Measurements from ENCODE around the gene MLYCD.

DNA sequence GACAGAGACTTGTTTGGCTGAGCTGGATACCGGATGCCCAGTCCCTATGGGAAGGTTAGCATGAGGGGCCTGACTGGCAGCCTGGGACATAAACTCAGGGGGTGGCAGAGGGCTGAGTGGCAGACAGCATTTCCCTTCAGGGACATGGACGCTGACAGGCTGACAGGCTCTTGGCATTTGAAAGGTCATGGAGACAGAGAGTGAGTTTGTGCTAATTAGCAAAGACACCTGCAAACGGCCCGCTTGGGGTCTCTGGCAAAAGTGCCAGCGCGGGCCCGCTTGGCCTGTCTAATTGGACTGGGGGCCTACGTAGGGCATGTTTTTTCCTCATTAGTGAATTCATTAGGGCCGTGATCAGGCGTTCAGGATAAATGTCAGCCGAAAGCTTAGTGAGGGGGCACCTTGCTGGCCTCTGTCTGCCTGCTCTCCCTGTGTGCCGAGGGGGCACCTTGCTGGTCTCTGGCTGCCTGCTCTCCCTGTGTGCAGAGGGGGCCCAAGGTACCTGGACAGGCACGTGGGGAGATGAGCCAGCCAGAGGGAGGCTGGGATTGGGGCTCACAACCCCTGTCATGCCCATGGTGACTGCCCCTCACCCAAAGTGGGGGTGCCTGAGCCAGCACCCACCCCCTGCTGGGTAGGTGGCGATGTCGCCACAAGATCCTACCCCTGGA, 76.8 kb downstream of the MLYCD start:
- TF ChIP-seq EZH2phosphoT487 (IDR thresholded peaks at IDR 0.05; ENCODE audit: low read length) (no peak), EZH2 (optimal IDR thresholded peaks at IDR 0.05; ENCODE audit: low read depth, low read length) (no peak)

Measured in MM.1S (cell line).